GM12874 (cell line): ENCODE measurements around the gene CACUL1.

Experiments
- TF ChIP-seq, protein P1 (sequence below): IDR thresholded peaks from 2 replicates; pipeline ENCODE4 v1.5.1; 2011; ENCODE audit warnings: low read depth, mild to moderate bottlenecking, control low read depth, low read length, moderate library complexity; ENCODE audit not compliant: insufficient read depth

The CACUL1 gene

DNA sequence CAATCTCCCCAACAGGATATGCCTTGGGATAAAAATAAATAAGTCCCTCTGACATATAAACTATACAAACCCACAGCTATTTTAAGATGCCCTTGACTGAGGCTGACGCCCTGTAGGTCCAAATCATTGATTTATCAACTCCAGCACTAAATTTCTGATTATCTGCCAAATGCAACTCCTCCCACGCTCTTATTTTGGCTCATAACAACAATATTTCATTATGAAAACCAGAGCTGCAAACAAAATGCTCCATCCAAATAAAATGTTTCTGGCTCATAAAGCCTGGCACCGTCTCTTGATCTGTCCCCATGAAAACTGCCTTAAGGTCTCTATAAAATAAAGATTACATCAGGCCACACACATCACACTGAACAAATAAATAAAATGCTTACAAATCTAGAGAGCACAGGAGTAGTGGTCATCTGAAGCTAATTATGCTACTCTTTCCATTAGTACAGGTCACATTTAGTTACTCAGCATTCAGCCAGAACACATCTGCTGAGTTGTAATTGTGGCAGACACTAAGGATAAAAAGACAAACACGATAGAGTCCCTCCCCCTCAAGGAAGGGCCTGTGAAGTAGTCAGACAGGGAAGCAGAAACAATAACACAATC is 28.8 kb downstream of the CACUL1 start:
- TF ChIP-seq, protein P1, sequence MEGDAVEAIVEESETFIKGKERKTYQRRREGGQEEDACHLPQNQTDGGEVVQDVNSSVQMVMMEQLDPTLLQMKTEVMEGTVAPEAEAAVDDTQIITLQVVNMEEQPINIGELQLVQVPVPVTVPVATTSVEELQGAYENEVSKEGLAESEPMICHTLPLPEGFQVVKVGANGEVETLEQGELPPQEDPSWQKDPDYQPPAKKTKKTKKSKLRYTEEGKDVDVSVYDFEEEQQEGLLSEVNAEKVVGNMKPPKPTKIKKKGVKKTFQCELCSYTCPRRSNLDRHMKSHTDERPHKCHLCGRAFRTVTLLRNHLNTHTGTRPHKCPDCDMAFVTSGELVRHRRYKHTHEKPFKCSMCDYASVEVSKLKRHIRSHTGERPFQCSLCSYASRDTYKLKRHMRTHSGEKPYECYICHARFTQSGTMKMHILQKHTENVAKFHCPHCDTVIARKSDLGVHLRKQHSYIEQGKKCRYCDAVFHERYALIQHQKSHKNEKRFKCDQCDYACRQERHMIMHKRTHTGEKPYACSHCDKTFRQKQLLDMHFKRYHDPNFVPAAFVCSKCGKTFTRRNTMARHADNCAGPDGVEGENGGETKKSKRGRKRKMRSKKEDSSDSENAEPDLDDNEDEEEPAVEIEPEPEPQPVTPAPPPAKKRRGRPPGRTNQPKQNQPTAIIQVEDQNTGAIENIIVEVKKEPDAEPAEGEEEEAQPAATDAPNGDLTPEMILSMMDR = no peak

DNA sequence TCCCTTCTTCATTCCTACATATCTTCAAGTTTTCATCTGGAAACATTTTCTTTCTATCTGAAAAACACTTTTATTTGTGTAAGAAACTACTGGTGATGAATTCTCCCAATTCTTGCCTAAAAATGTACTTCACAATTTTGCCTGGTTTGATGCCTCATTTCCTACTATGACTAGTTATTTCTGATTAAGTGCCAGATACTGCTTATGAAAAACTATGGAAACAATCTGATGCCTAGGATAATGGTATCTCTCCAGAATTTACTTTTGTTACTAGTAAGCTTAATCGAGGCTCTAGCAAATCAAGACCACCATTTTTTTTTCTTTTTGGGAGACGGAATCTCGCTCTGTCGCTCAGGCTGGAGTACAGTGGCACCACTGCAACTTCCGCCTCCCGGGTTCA is 31.3 kb downstream of the CACUL1 start:
- TF ChIP-seq, protein P1 = no peak

GRCh38 chr10:118721539-118721876 is 33.3 kb downstream of the CACUL1 start:
- TF ChIP-seq, protein P1 = no peak

DNA sequence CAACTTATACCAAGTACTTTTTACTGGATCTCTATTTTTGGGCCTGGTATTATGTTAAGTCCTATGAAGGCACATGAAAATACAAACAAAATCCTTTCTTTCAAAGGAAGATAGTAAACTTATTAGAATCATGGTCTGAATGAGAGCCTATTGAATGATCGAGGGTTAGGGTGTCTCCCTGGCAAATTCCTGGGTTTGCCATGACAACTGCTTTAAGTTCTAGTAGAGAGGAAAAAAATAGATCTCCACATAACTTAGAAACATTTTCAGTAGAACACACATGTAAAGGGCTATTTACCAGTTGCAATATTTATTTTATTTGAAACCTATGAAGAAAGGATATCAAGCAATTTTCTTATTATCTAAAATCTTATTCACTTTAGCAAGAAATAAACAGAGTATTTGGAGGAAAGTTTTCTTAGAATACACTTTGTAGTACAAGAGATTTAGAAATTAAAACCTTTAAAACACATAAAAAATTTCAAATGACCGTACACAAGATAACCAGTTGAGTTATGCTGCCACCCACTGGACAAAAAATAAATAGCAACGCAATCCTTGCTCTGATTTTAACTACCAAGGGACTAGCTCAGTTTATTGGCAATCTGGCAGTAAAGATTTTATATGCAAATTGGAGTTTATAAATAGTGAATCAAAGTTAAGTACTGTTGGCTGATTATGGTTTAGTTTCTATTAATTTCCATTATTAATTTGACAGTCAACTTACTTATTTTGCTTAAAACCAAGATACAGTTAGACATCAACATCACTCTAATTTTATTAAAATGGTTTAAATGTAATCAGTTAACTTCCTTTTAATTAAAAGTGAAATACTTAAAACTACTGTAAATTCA is 33.9 kb downstream of the CACUL1 start:
- TF ChIP-seq, protein P1 = peak; percentile 56

DNA sequence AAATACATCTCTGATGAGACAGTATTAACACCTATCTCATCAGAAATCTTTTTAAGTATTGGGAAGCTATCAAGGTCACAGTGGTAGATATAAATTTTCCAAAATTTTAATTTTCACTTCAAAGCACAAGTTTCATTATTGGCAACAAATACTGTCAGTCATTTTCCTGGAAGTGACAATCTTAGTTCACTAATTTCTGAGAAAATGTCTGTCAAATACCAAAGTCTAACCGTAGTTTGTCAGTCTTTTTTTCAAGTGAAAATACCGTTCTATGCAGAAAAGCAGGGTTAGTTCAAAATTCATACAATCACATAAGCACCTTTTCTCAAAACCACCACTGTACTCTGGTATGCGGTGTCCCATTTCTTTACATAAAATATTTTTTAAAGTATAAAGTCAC is 40.4 kb downstream of the CACUL1 start:
- TF ChIP-seq, protein P1 = no peak

GRCh38 chr10:118712930-118713634 is 41.7 kb downstream of the CACUL1 start:
- TF ChIP-seq, protein P1 = peak; percentile 23; the same call in 1 of the 2 replicates

DNA sequence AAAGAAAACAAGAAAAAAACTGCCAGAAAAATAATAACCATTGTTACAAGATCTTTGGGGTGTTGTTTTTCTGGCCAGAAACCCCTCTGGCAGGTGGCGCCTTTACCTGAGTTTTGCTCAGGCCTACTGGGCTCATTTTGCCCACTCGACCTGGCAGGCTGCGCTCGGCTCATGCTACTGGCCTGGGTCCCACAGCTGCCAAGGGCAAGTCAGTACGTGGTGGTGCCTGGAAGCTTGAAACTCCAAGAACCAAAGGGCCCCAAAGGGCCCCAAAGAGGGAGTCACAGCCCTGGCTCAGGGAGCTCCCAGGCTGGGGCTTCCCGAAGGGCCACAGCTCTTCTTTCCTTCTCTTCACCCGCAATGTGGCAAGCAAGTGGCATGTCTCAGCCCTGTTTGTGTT is 42.7 kb downstream of the CACUL1 start:
- TF ChIP-seq, protein P1 = no peak
